Epithelial cell of umbilical artery (primary cell): ENCODE measurements around the gene GHRHR. TPM values are rescaled to one million over a fixed set of nuclear protein-coding genes. Genes with fewer than 3 reads are reported as not detected.

Source experiments
- total RNA-seq: library from RNA; depleted of rRNA; stranded (reverse); fragments of >200 nt; gene quantifications from 2 replicates; pipeline ENCODE4 v1.2.3, GENCODE V29; 2014

GHRHR gene
- total RNA-seq = not detected in 2 replicates

GRCh38 chr7:30963842-30964241 lies at the start of gene GHRHR:
Gene GHRHR, plus strand, starts transcription at chr7:30963953. Its CDS starts 116 bp downstream, at chr7:30964069.

Other genes starting within 250 kb of the GHRHR start
- 0.15 TPM in 1 of 2 replicates, not detected in the other for gene INMT, start 211.8 kb upstream of the GHRHR start, total RNA-seq
- 2.3 and 3.8 TPM in 2 replicates for gene MINDY4, start 192.5 kb upstream of the GHRHR start, total RNA-seq
- 3.6 and 9.3 TPM in 2 replicates for gene AQP1, start 52.1 kb upstream of the GHRHR start, total RNA-seq
- gene ADCYAP1R1, start 88.4 kb downstream of the GHRHR start, total RNA-seq = 0.15 and 4.2 TPM in 2 replicates